Esophagus (tissue), 2 donors: ENCODE results near the gene TMEM61. TPM values are rescaled to one million over a fixed set of nuclear protein-coding genes. Genes with fewer than 3 reads are reported as not detected.
"Not testable (repeated sequence)": the region's sequence is repeated elsewhere in the genome, so short reads cannot be mapped to it uniquely, and the experiment has no call there.

Experiments used
- H3K27ac ChIP-seq, 2 donors: one replicate each; pipeline ENCODE4 v1.5.1; 2013; ENCODE audit warnings: low read depth in 2 of 2, mild to moderate bottlenecking in 2 of 2, inconsistent platforms in 1 of 2, low read length in 1 of 2, moderate library complexity in 1 of 2
- H3K27me3 ChIP-seq, 2 donors: one replicate each; pipeline ENCODE4 v1.6.1; 2013; ENCODE audit warnings: low read length in 2 of 2, control low read depth in 1 of 2, mild to moderate bottlenecking in 1 of 2; ENCODE audit not compliant: insufficient read depth in 2 of 2, control insufficient read depth in 1 of 2
- H3K36me3 ChIP-seq, 2 donors: one replicate each; pipeline ENCODE4 v1.6.1; 2013; ENCODE audit warnings: low read length in 1 of 2; ENCODE audit not compliant: control insufficient read depth in 2 of 2, insufficient read depth in 2 of 2
- H3K4me1 ChIP-seq, 2 donors: one replicate each; pipeline ENCODE4 v1.6.1; 2013; ENCODE audit warnings: low read length in 1 of 2; ENCODE audit not compliant: control insufficient read depth in 2 of 2, insufficient read depth in 2 of 2
- H3K4me3 ChIP-seq, 2 donors: one replicate each; pipeline ENCODE4 v1.5.1; 2013; ENCODE audit warnings: low read length in 2 of 2, mild to moderate bottlenecking in 2 of 2, low read depth in 1 of 2, moderate library complexity in 1 of 2
- H3K9me3 ChIP-seq, 2 donors: one replicate each; pipeline ENCODE4 v1.6.1; 2013; ENCODE audit warnings: mild to moderate bottlenecking in 2 of 2, low read depth in 1 of 2, low read length in 1 of 2, moderate library complexity in 1 of 2; ENCODE audit not compliant: control insufficient read depth in 2 of 2, insufficient read depth in 1 of 2
- WGBS, 2 donors: extraction: QIAGEN DNeasy Blood & Tissue Kit; methylation state at CpG; one replicate each; pipeline ENCODE4 v1.1.7; 2013; 5-methylcytosine and 5-hydroxymethylcytosine counted together
- polyA plus RNA-seq, 2 donors: library from polyadenylated mRNA; stranded (reverse); fragments of 200-250 nt; gene quantifications; one replicate each; pipeline ENCODE4 v1.2.3, GENCODE V29; 2013
- donor health status: healthy with polysubstance abuse.
- donor health status: Bipolar disorder and iron deficiency.

The TMEM61 gene
- polyA plus RNA-seq, 2 donors: 0.84 to 1.2 TPM

- WGBS, 2 donors: 48 to 50% methylated on average over 1 of the region's 1 CpG
- no peaks in the 10 kb centered on the region for H3K36me3 ChIP-seq
- no peak overlapping the region for H3K27ac ChIP-seq
- no peak overlapping the region for H3K4me3 ChIP-seq
- peaks cover 0 to 2% of the 10 kb centered on the region in 2 donors for H3K4me1 ChIP-seq
- no peaks in the 10 kb centered on the region for H3K27me3 ChIP-seq
- no peaks in the 10 kb centered on the region for H3K9me3 ChIP-seq
Measured at GRCh38 chr1:54955359-54955758, 25.1 kb upstream of the TMEM61 start.

DNA sequence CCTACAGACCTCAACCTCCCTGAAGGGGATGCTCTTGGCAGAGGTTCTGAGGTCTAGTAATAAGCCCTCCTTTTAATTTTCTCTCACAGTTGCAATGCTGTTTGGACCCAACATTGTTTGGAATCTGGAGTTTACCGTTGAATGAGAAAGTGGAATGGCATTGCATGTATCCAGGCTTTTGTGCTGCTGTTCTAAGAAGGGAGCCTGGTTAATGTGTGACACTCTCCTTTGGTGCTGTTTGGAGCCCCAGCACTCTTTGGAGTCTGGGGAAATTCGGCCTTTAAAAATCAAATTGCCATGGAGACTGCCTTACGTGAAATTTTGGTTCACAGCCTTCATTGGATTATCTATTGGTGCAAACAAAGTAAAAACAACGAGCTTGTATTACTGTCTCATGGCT, 23.7 kb upstream of the TMEM61 start:
- H3K9me3 ChIP-seq: no peaks in the 10 kb centered on the region
- H3K27ac ChIP-seq: no peak overlapping the region
- no peaks in the 10 kb centered on the region for H3K4me1 ChIP-seq
- H3K4me3 ChIP-seq: no peak overlapping the region
- H3K36me3 ChIP-seq: no peaks in the 10 kb centered on the region
- WGBS, 2 donors: 83 to 86% methylated on average over 4 of the region's 4 CpGs
- no peaks in the 10 kb centered on the region for H3K27me3 ChIP-seq

GRCh38 chr1:54959241-54959640, 21.2 kb upstream of the TMEM61 start:
- Histone ChIP-seq H3K4me3 (no peak overlapping the region), H3K27ac (no peak overlapping the region), H3K36me3 (no peaks in the 10 kb centered on the region), H3K9me3 (no peaks in the 10 kb centered on the region), H3K4me1 (no peaks in the 10 kb centered on the region), H3K27me3 (no peaks in the 10 kb centered on the region)
- 55 to 73% methylated on average over 3 of the region's 3 CpGs for WGBS, 2 donors

DNA sequence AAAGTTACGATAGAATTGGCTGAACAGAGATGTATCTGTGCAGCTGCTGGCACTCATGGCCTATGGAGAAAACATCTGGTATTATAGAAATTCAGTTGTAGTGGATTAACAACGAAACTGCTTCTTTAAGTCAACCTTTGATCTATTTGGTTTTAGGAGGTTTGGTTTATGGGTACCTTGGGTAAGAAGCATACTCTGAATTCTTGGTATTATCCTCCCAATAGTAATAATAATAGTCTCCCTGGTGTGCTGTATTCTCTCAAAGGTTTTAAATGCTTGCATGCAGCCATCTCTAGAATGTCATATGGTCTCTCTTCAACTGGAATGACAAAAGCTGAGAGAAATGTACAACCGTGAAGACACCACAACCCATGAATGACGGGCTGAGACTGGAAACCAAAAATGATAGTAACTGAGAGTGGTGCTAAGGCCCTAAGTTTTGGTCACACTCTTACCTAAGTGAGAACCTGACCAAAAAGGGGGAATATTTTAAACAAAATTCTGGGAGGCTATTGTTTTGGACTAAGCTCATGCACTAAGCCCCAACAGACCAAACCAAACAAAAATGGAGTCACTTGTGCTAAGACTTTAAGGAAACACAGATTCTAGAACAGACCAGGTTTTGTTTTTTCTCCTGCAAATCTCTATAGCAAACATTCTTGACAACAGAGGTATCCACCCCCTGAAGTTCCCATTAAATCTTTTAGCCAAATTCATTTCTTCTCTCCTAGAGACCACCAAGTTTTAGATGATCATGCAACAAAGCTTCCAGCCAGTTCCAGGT, 17.6 kb upstream of the TMEM61 start:
- no peaks in the 10 kb centered on the region for H3K36me3 ChIP-seq
- no peak overlapping the region for H3K4me3 ChIP-seq
- WGBS, 2 donors: 72 to 78% methylated on average over 4 of the region's 4 CpGs
- H3K4me1 ChIP-seq: peaks cover 0 to 4% of the 10 kb centered on the region in 2 donors
- no peaks in the 10 kb centered on the region for H3K9me3 ChIP-seq
- no peak overlapping the region for H3K27ac ChIP-seq
- H3K27me3 ChIP-seq: no peaks in the 10 kb centered on the region

GRCh38 chr1:54963829-54964228, 16.6 kb upstream of the TMEM61 start:
- H3K4me1 ChIP-seq, H3K9me3 ChIP-seq, H3K36me3 ChIP-seq, H3K27me3 ChIP-seq, H3K27ac ChIP-seq, H3K4me3 ChIP-seq: not testable (repeated sequence)
- 84 to 90% methylated on average over 5 of the region's 5 CpGs for WGBS, 2 donors

DNA sequence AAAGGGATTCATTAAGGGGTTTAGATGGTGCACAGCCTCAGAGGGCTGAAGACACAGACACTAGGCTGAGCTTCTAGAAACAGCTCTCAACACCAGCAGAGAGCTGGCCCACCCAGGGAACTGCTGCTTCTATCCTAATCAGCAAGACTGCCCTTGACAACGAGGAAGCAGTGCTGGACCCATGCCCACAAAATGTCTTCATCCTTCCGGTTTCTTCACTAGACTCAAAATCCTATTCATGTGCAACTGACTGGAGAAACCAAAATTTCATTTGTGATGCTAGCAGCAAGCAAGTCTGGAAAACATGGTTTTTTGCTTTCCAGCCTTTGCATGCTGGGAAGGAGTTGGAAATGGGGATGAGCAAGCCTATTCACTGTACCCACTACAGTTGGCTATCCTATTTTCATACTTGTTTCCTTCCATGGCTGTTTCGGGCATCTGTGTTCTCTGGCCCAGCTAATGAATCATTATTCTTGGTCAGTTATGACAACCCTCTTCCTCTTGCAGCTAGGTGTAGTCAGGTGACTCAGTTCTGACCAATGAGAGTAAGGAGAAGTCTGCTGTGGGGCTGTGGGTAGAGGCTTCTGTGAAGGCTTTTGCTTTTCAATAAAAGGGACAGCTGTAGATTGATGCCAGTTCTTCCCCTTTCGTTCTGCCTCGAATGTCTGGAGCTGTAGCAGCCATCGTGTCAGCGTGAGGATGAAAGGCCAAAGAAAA, 14.6 kb upstream of the TMEM61 start:
- WGBS, 2 donors: 41 to 52% methylated on average over 7 of the region's 7 CpGs
- no peak overlapping the region for H3K4me3 ChIP-seq
- no peak overlapping the region for H3K27ac ChIP-seq
- H3K36me3 ChIP-seq: no peaks in the 10 kb centered on the region
- no peaks in the 10 kb centered on the region for H3K9me3 ChIP-seq
- H3K4me1 ChIP-seq: peaks cover 0 to 6% of the 10 kb centered on the region in 2 donors
- H3K27me3 ChIP-seq: no peaks in the 10 kb centered on the region

GRCh38 chr1:54967372-54967771, 13.1 kb upstream of the TMEM61 start:
- H3K27me3 ChIP-seq: no peaks in the 10 kb centered on the region
- no peaks in the 10 kb centered on the region for H3K36me3 ChIP-seq
- no peaks in the 10 kb centered on the region for H3K9me3 ChIP-seq
- WGBS, 2 donors: 74 to 81% methylated on average over 5 of the region's 5 CpGs
- no peak overlapping the region for H3K4me3 ChIP-seq
- H3K27ac ChIP-seq: no peak overlapping the region
- peaks cover 0 to 9% of the 10 kb centered on the region in 2 donors for H3K4me1 ChIP-seq

DNA sequence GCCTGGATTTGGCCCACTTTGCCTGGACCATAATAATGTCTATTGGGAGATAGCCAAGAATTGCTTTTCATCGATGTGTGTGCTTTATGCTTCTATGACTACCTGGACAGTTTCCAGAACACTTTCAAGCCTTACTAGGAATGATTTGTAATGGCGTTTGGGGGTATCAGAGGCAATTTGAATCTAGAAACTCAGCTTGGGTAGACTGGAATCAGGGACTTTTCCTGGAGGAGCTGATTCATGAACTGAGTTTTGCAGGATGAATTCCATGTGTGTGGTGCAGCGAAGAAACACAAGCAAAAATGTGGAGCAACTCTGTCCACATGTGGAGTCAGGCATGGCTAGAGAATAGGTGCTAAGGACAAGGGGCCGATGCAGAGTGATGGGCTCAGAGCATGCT, 11.9 kb upstream of the TMEM61 start:
- H3K4me1 ChIP-seq: peaks cover 0 to 9% of the 10 kb centered on the region in 2 donors
- H3K36me3 ChIP-seq: no peaks in the 10 kb centered on the region
- no peaks in the 10 kb centered on the region for H3K9me3 ChIP-seq
- no peak overlapping the region for H3K27ac ChIP-seq
- no peak overlapping the region for H3K4me3 ChIP-seq
- H3K27me3 ChIP-seq: no peaks in the 10 kb centered on the region
- WGBS, 2 donors: 58 to 68% methylated on average over 4 of the region's 4 CpGs

DNA sequence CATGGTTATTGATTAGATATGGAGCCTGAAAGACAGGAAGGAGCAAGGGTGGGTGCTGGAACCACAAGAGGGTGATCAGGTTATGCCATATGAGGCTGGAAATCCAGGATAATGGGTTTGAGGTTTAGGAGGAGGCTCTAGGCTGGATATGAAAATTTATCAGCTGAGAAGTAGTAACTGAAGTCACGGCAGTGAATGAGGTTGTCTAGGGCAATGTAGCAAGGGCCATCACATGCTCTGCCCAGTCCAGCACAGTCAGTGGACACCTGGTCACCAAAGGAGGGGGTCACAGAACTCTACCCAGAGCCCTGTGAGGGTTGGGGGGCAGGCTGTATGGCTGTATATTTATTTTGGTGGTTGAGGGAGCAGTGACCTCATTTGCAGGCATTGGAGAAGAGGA, 10.5 kb upstream of the TMEM61 start:
- Histone ChIP-seq H3K4me1 (peaks cover 0 to 9% of the 10 kb centered on the region in 2 donors), H3K27me3 (no peaks in the 10 kb centered on the region), H3K4me3 (no peak overlapping the region), H3K36me3 (no peaks in the 10 kb centered on the region), H3K9me3 (no peaks in the 10 kb centered on the region), H3K27ac (no peak overlapping the region)
- WGBS, 2 donors: 80 to 97% methylated on average over 1 of the region's 1 CpG

GRCh38 chr1:54970901-54971300, 9.5 kb upstream of the TMEM61 start:
- 71 to 85% methylated on average over 5 of the region's 5 CpGs for WGBS, 2 donors

More at GRCh38 chr1:54970901-54971300, 9.5 kb upstream of the TMEM61 start:
- Histone ChIP-seq H3K9me3 (no peaks in the 10 kb centered on the region), H3K4me1 (peaks cover 3 to 5% of the 10 kb centered on the region in 2 donors), H3K36me3 (no peaks in the 10 kb centered on the region), H3K4me3 (no peak overlapping the region), H3K27me3 (no peaks in the 10 kb centered on the region), H3K27ac (peak overlapping the region; percentile 14 to 71)
